Uterus (tissue), 4 donors: Measurements from ENCODE around the gene INS. TPM values are rescaled to one million over a fixed set of nuclear protein-coding genes. Genes with fewer than 3 reads are reported as not detected.

Experiments
- DNase-seq, 2 donors: peaks; one replicate each; pipeline ENCODE4 v3.0.0-alpha.2; 2019 to 2020
- H3K27ac ChIP-seq, 2 donors: fragments of 200-600 bp; sonication (generic); 1 replicate in 1 of 2; 2 replicates in 1 of 2; pipeline ENCODE4 v1.5.1; 2016 to 2018
- H3K27me3 ChIP-seq, 2 donors: fragments of 200-600 bp; sonication (generic); one replicate each; pipeline ENCODE4 v1.5.1; 2018 to 2019; ENCODE audit warnings: control low read depth in 1 of 2
- H3K36me3 ChIP-seq, 2 donors: fragments of 200-600 bp; sonication (generic); one replicate each; pipeline ENCODE4 v1.5.1; 2019; ENCODE audit warnings: control low read depth in 1 of 2
- H3K4me1 ChIP-seq, 2 donors: fragments of 200-600 bp; sonication (generic); one replicate each; pipeline ENCODE4 v1.5.1; 2018 to 2019; ENCODE audit warnings: control low read depth in 1 of 2
- H3K4me3 ChIP-seq, 2 donors: fragments of 200-600 bp; sonication (generic); 1 replicate in 1 of 2; 2 replicates in 1 of 2; pipeline ENCODE4 v1.5.1; 2018 to 2019; ENCODE audit warnings: mild to moderate bottlenecking in 1 of 2
- H3K9me3 ChIP-seq, 2 donors: fragments of 200-600 bp; sonication (generic); one replicate each; pipeline ENCODE4 v1.5.1; 2019; ENCODE audit warnings: control low read depth in 1 of 2
- CTCF ChIP-seq, 4 experiments: fragments of 200-600 bp in 2 of 4; fragments of 450-650 bp in 2 of 4; sonication (generic) in 2 of 4; IDR thresholded peaks; one replicate each; pipeline ENCODE4 v1.5.1; 2016 to 2019; ENCODE audit warnings: antibody characterized with exemption in 4 of 4, mild to moderate bottlenecking in 2 of 4, moderate library complexity in 1 of 4
- POLR2A ChIP-seq, 2 donors: fragments of 450-650 bp; IDR thresholded peaks; one replicate each; pipeline ENCODE4 v1.6.1; 2016; ENCODE audit warnings: antibody characterized with exemption in 2 of 2, mild to moderate bottlenecking in 1 of 2, moderate library complexity in 1 of 2
- intact Hi-C: fragments of 100-400 bp; cut with DNase I; formaldehyde crosslinking; loops from one replicate; pipeline ENCODE4 v1.15.1; 2023; ENCODE audit warnings: low total_unique reads
- total RNA-seq, 4 donors: library from RNA; depleted of rRNA in 3 of 4; stranded (reverse); fragments of >200 nt in 3 of 4; gene quantifications; one replicate each; pipeline versions ENCODE4 v1.1.0 to v1.2.4, GENCODE V29; 2014 to 2023
- donor health status: DM: yes; HTN: yes; CAD: no.

Gene INS
- total RNA-seq, 4 donors from 2014 or later = not detected

DNA sequence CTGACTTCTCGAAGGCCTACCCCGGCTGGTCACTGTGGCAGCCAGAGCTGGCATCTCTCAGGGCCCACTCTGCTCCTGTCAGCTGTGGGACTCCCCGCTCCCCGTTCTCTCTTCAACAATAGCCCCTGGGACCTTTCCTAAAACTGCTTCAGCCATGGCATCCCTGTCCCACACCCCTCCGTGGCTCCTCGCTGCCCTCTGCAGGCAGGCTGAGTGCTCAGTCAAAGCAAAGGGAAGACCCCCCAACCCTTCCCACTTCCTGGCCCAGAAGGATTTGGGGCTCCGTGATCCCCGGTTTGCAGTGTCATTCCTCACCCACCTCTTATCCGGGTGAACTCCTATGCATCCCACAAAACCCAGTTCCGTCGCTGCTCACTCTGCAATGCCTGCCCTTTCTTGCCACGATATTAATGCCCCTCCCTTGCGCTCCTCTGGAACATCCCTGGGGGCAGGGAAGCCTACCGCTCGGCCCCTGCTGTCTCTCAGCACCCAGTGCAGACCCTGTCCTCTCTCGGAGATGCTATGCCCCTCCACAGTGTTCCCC lies 12.2 kb upstream of the INS start:
- H3K4me1 ChIP-seq = no peaks in the 10 kb centered on the region
- no peak for DNase-seq
- no peaks in the 10 kb centered on the region for H3K27me3 ChIP-seq
- no peaks in the 10 kb centered on the region for H3K36me3 ChIP-seq
- intact Hi-C loops = no loop called here
- H3K9me3 ChIP-seq = no peaks in the 10 kb centered on the region
- TF ChIP-seq CTCF (IDR thresholded peaks at IDR 0.05) = no peak
- no peak for TF ChIP-seq POLR2A (IDR thresholded peaks at IDR 0.05)
- H3K4me3 ChIP-seq = no peak overlapping the region
- no peak overlapping the region for H3K27ac ChIP-seq

GRCh38 chr11:2172676-2173075 lies 11.7 kb upstream of the INS start:
- no peak for DNase-seq
- no peaks in the 10 kb centered on the region for H3K9me3 ChIP-seq
- intact Hi-C loops = no loop called here
- no peaks in the 10 kb centered on the region for H3K4me1 ChIP-seq
- no peaks in the 10 kb centered on the region for H3K27me3 ChIP-seq
- no peak overlapping the region for H3K27ac ChIP-seq
- H3K4me3 ChIP-seq = no peak overlapping the region
- H3K36me3 ChIP-seq = no peaks in the 10 kb centered on the region
- TF ChIP-seq CTCF (IDR thresholded peaks at IDR 0.05) = no peak
- TF ChIP-seq POLR2A (IDR thresholded peaks at IDR 0.05) = no peak

- intact Hi-C loops = no loop called here
- Histone ChIP-seq H3K9me3 (no peaks in the 10 kb centered on the region), H3K4me3 (no peak within 1 kb of the TSS), H3K27ac (no peak within 1 kb of the TSS), H3K36me3 (no peaks in the 10 kb centered on the region), H3K27me3 (no peaks in the 10 kb centered on the region), H3K4me1 (no peaks in the 10 kb centered on the region)
- DNase-seq = no peak
- TF ChIP-seq CTCF (IDR thresholded peaks at IDR 0.05) (no peak), POLR2A (IDR thresholded peaks at IDR 0.05) (no peak)
These were observed 10.6 kb upstream of the INS start, which contains the start of gene TH for GRCh38 chr11:2171591-2172003. Gene TH (minus strand): TSS chr11:2171815. CDS start chr11:2171786, 29 bp downstream.

GRCh38 chr11:2169626-2170570 lies 8.9 kb upstream of the INS start:
- no peak overlapping the region for H3K27ac ChIP-seq
- peaks cover 0 to 3% of the 10 kb centered on the region in 2 donors for H3K4me1 ChIP-seq
- intact Hi-C loops = no loop called here
- no peaks in the 10 kb centered on the region for H3K27me3 ChIP-seq
- no peaks in the 10 kb centered on the region for H3K9me3 ChIP-seq
- no peak overlapping the region for H3K4me3 ChIP-seq
- no peak for DNase-seq
- TF ChIP-seq POLR2A (IDR thresholded peaks at IDR 0.05) = no peak
- TF ChIP-seq CTCF (IDR thresholded peaks at IDR 0.05) = no peak
- H3K36me3 ChIP-seq = no peaks in the 10 kb centered on the region

DNA sequence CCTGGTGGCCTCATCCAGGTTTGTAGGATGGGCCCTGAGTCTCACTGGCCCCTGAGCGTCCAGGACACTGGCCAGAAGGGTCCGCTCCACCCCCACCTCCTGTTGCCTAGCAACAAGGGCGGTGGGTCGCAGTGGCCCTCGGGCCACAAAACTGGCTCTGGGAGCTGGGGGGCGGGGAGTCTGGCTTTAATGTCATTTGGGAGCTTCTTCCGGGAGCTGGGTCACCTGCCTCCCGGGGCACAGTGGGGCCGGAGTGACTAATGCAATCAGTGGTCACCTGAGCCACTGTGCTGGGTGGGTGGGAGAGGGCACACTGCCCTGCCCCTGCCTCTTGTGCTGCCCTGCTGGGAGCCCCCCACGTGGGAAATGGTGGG lies 8.0 kb upstream of the INS start:
- Histone ChIP-seq H3K4me3 (no peak overlapping the region), H3K4me1 (peaks cover 0 to 3% of the 10 kb centered on the region in 2 donors), H3K9me3 (no peaks in the 10 kb centered on the region), H3K27ac (no peak overlapping the region), H3K27me3 (no peaks in the 10 kb centered on the region), H3K36me3 (no peaks in the 10 kb centered on the region)
- intact Hi-C loops = no loop called here
- TF ChIP-seq POLR2A (IDR thresholded peaks at IDR 0.05) (no peak), CTCF (IDR thresholded peaks at IDR 0.05) (no peak)
- DNase-seq = no peak
